ENCODE data around the gene PLEKHA4.
"Not testable (repeated sequence)": the region's sequence is repeated elsewhere in the genome, so short reads cannot be mapped to it uniquely, and the experiment has no call there.

The PLEKHA4 gene

GRCh38 chr19:48887861-48888612 lies 19.6 kb upstream of the PLEKHA4 start:
- no peak for DNase-seq (ENCODE audit: low read depth)

DNA sequence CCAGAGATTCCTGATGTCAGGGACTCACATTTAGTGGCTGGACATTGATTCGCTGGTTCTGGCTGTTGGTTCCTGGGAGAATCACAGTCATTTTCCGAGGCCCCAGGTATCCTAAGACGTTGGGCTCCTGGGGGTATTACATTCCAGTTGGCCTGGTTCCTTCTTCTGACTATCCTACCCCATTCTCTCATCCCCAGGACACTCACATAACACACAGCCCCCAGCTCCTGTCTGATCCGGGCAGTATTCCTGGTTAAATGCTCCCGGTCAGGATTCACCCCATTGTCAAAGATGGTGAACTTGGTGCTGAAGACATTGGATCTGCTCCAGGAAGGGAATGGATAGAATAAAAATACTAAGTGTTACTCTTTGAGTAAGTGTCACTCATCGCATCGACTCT lies 15.3 kb upstream of the PLEKHA4 start:
- DNase-seq (ENCODE audit: low read depth), result no peak

- DNase-seq (ENCODE audit: low read depth), result no peak
These were observed 13.6 kb upstream of the PLEKHA4 start for GRCh38 chr19:48881741-48882657.

DNA sequence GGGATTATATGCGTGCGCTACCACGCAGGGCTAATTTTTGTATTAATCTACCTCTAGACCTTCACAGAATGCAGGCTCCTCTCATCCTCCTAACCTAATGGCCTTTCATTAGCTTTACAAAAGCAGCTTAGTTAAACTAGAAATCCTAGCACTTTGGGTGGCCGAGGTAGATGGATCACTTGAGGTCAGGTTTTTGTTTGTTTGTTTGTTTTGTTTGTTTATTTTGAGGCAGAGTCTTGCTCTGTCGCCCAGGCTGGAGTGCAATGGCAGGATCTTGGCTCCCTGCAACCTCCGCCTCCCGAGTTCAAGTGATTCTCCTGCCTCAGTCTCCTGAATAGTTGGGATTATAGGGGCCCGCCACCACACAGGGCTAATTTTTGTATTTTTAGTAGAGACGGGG lies 11.3 kb upstream of the PLEKHA4 start:
- DNase-seq (ENCODE audit: low read depth), result not testable (repeated sequence)

DNA sequence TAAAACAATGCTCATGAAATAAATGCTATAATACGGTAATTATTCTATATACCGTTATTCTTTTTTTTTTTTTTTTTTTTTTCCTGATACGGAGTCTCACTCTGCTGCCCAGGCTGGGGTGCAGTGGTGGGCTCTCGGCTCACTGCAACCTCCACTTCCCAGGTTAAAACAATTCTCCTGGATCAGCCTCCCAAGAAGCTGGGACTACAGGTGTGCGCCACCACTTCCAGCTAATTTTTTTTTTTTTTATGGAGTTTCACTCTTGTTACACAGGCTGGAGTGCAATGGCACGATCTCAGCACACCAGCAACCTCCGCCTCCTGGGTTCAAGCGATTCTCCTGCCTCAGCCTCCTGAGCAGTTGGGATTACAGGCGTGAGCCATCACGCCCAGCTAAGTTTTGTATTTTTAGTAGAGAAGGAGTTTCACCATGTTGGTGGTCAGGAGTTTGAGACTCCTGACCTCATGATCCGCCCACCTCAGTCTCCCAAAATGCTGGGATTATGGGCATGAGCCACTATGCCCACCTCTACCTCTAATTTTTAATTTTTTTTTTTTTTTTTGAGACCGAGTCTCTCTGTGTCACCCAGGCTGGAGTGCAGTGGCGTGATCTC lies 10.7 kb upstream of the PLEKHA4 start:
- DNase-seq (ENCODE audit: low read depth), result no peak

GRCh38 chr19:48878196-48879024 lies 10.0 kb upstream of the PLEKHA4 start:
- no peak for DNase-seq (ENCODE audit: low read depth)

- DNase-seq (ENCODE audit: low read depth), result no peak
These were observed 9.4 kb upstream of the PLEKHA4 start for GRCh38 chr19:48877855-48878195.

- DNase-seq (ENCODE audit: low read depth), result not testable (repeated sequence)
These were observed 7.9 kb upstream of the PLEKHA4 start for GRCh38 chr19:48876043-48876981.

GRCh38 chr19:48874303-48875135 lies 6.1 kb upstream of the PLEKHA4 start:
- DNase-seq (ENCODE audit: low read depth), result no peak

GRCh38 chr19:48873476-48874302 lies 5.3 kb upstream of the PLEKHA4 start:
- DNase-seq (ENCODE audit: low read depth), result no peak

DNA sequence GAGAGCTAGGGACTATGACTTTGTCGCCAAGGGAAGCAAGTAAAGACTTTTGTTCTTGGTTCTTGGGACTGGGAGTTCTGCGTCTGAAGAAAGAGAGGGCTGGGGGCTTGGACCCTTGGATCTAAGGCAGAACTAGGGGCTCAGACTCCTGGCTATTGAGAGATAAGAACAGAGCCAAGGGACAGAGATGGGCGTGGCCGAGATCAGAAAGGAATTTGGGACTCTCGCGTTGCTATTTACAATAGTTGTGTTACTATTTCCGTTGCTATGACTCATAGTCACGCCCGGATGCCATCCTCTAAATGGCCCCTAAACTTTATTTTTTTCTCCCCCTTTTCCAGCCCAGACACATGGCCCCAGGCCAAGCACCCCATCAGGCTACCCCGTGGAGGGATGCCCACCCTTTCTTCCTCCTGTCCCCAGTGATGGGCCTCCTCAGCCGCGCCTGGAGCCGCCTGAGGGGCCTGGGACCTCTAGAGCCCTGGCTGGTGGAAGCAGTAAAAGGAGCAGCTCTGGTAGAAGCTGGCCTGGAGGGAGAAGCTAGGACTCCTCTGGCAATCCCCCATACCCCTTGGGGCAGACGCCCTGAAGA lies 4.6 kb upstream of the PLEKHA4 start:
- DNase-seq (ENCODE audit: low read depth), result peak; percentile 92

DNA sequence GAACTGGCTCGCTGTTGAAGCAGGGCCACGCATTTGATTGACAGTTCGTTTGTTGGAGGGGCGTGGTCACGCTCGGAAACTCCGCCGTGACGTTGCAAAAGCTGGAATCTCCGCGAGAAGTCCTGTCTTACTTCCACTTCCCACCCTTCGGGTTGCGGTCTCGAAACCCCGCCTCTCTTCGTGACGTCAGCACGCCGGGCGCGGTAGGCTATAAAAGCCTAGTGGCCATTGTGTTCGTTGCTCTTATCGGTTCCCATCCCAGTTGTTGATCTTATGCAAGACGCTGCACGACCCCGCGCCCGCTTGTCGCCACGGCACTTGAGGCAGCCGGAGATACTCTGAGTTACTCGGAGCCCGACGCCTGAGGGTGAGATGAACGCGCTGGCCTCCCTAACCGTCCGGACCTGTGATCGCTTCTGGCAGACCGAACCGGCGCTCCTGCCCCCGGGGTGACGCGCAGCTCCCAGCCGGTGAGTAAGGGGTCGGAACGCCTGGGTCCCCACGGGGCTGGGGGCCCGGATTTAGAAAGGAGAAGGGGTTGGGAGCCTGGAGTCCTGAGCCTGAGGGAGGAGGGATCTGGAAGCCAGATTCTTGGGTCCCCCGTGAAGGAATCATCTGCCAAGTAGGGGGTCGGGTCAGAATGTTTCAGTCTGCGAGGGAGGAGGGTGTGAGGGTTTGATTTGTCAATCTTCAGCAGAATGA lies 3.9 kb upstream of the PLEKHA4 start, which contains the start of gene PPP1R15A:
Gene PPP1R15A (plus strand): TSS at position 240 of the 702 bp plus-strand sequence. CDS start 813 bp downstream, outside the sequence.
- peak; percentile 91 for DNase-seq (ENCODE audit: low read depth)

GRCh38 chr19:48871471-48872181 lies 3.2 kb upstream of the PLEKHA4 start:
- DNase-seq (ENCODE audit: low read depth), result not testable (repeated sequence)

GRCh38 chr19:48870048-48870447 lies 1.6 kb upstream of the PLEKHA4 start:
- no peak for DNase-seq (ENCODE audit: low read depth)

GRCh38 chr19:48867746-48868113 lies 687 bp downstream of the PLEKHA4 start:
- no peak for DNase-seq (ENCODE audit: low read depth)

DNA sequence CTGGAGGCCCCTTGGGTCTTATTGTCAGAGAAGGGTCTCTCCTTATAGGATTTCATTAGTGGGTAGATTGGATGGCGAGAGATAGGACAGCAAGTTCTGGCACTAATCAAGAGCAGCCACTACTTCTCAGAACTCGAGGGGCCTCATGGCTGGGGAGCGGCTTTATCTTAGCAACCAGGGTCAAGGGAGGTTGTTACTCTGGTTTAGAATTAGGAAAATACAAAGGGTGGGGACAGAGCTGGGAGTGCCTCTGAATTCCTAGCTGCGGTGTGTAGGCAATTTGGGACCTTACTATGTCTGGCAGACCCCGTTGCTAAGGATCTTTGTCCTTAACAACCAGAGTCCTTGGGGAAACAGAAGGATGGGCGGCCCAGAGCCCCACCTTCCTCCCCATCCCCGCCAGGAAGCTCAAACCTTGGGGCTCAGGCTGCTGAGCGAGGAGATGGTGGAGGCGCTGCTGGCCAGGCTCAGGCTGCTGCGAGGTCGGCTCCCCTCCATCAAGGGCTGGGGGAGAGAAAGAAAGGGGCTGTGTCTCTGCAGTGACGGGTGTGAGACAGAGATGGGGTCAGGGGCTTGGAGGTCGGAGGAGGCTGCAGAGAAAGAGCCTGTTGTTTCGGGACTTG lies 1.2 kb downstream of the PLEKHA4 start:
- DNase-seq (ENCODE audit: low read depth), result no peak

DNA sequence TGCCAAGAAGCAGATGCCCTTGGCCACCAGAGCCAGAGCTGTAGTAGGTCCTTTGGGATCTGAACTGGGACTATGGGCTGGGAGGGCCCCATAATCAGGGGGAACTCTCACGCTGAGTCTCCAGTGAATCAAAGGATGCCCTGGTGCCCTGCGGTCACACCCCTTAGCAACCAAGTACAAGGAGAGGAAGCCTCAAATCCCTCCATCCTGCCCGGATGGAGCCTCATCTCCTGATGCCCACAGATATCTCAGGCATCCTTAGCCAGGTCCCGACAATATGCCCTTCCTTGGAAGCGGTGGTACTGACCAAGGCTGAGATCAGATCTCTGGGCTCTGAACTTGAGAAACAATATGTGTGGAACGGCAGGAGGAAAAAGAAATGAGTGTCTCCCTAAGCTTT lies 1.7 kb downstream of the PLEKHA4 start:
- DNase-seq (ENCODE audit: low read depth), result no peak

Data from stromal cell of bone marrow (primary cell).